RWPE1 (cell line): Measurements from ENCODE around the gene OR2A25.
"Not testable (repeated sequence)": the region's sequence is repeated elsewhere in the genome, so short reads cannot be mapped to it uniquely, and the experiment has no call there.

Experiments
- CTCF ChIA-PET: fragments of 350-600 bp; sonication (Branson Sonifier 250); formaldehyde crosslinking; extraction: SDS; loops from one replicate; lab custom pipeline; 2021; lab: Yijun Ruan, JAX
- POLR2A ChIA-PET: fragments of 400-600 bp; formaldehyde crosslinking; extraction: SDS; loops from one replicate; lab custom pipeline; 2020; ENCODE audit warnings: antibody characterized with exemption; ENCODE audit not compliant: low non-redundant PET; lab: Yijun Ruan, JAX
- DNase-seq: peaks from one replicate; pipeline ENCODE4 v3.0.0; 2012; ENCODE audit warnings: low spot score
- H3K27ac ChIP-seq: fragments of 450-650 bp; 2 replicates; pipeline ENCODE4 v1.5.1; 2017
- CTCF ChIP-seq: fragments of 450-650 bp; conservative IDR thresholded peaks from 2 replicates; pipeline ENCODE4 v1.5.1; 2017; ENCODE audit warnings: low read depth, mild to moderate bottlenecking

Gene OR2A25

GRCh38 chr7:144036302-144036885 is 33.2 kb upstream of the OR2A25 start:
- no peak for DNase-seq
- ChIA-PET POLR2A (no interaction called here), CTCF (no interaction called here)
- no peak overlapping the region for H3K27ac ChIP-seq
- TF ChIP-seq CTCF: no peak

- POLR2A ChIA-PET: no interaction called here
- CTCF ChIA-PET: interaction anchor here (0.6 kb wide), 1 partner anchor 18 kb away, joined by 3 read pairs; no protein-coding TSS in a partner anchor
- no peak for DNase-seq
- H3K27ac ChIP-seq: no peak overlapping the region
- TF ChIP-seq CTCF: no peak
These were observed 32.1 kb upstream of the OR2A25 start for GRCh38 chr7:144037414-144038035.

GRCh38 chr7:144038887-144039286 is 30.7 kb upstream of the OR2A25 start:
- no peak for DNase-seq
- TF ChIP-seq CTCF: no peak
- ChIA-PET POLR2A (no interaction called here), CTCF (no interaction called here)
- H3K27ac ChIP-seq: no peak overlapping the region

DNA sequence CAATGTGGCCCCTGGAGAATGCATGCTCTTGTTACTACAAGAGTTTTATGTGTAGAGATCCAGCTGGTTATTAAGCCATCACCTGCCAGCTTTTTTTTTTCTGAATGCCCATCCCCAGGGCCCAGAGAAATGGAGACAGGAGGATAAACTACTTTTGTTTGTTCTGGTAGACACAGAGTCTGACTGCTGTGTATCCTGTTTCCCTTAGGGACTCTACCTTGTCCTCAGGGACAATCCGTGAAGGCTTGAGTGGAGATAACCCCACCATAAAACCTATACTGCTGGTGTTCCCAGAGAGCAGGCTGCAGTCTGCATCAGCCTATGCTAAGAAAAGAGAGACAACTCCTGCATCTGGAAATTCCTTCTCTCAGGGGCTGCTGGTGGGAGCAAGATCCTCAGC is 21.0 kb upstream of the OR2A25 start, which contains the start of gene OR2A5:
TSS of gene OR2A5 (plus strand) at position 301 of the 400 bp plus-strand sequence. CDS start 1,454 bp downstream, outside the sequence.
- ChIA-PET POLR2A (no interaction called here), CTCF (no interaction called here)
- no peak within 1 kb of the TSS for H3K27ac ChIP-seq
- DNase-seq: no peak
- no peak for TF ChIP-seq CTCF

DNA sequence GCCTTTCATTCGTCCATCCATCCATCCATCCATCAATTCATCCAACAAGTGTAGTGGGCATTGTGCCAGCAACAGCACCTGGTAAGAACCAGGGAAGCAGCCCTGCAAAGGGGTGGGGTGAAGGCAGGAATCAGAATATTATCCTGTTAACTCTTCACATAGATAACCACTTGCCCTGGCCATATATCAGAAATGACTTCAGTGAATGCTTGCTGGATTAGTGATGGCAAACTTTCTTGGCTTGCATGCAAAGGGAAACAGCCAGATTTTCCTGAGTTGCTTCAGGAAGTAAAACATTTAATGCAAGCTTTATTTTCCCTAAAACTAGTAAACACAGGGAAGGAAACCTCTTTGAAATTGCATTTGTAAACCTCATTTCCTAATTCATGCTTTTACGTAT is 20.1 kb upstream of the OR2A25 start:
- H3K27ac ChIP-seq: no peak overlapping the region
- no peak for DNase-seq
- ChIA-PET CTCF (no interaction called here), POLR2A (no interaction called here)
- no peak for TF ChIP-seq CTCF

DNA sequence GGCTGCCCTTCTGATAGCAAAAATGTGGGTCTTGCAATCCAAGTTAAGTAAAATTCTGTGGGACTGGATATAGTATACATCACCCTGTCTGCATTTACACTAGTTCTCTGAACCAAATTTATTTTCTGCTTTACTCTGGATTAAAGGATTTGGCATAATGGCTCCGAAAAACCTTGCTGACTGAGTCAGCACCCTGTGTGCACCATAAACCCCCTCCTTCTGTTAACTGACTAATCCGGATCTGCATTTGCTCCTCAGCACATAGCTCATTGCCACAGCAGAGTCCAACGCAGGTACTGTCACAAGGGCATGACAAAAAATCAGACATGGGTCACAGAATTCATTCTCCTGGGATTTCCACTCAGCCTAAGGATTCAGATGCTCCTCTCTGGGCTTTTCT is 19.5 kb upstream of the OR2A25 start:
- CTCF ChIA-PET: no interaction called here
- DNase-seq: no peak

GRCh38 chr7:144050884-144051283 is 18.7 kb upstream of the OR2A25 start:
- DNase-seq, POLR2A ChIA-PET, CTCF ChIA-PET, H3K27ac ChIP-seq: not testable (repeated sequence)

More for the DNA sequence above, 19.5 kb upstream of the OR2A25 start:
- H3K27ac ChIP-seq: no peak overlapping the region
- no peak for TF ChIP-seq CTCF
- POLR2A ChIA-PET: no interaction called here
